Esophagus mucosa (tissue), 1 donor: Measurements from ENCODE around the gene PHTF1. TPM values are rescaled to one million over a fixed set of nuclear protein-coding genes. Genes with fewer than 3 reads are reported as not detected.

Experiments
- ATAC-seq: fragments of 200-7000 bp; cut with Tn5 transposase; one replicate; pipeline ENCODE4 v1.9.1; 2020
- total RNA-seq: library from RNA; stranded (reverse); gene quantifications from one replicate; pipeline ENCODE4 v1.2.4, GENCODE V29; 2023
- donor health status: DM: yes; HTN: yes; CAD: no.

The PHTF1 gene
- total RNA-seq, 1 donor from 2014 or later: 3.4 TPM

DNA sequence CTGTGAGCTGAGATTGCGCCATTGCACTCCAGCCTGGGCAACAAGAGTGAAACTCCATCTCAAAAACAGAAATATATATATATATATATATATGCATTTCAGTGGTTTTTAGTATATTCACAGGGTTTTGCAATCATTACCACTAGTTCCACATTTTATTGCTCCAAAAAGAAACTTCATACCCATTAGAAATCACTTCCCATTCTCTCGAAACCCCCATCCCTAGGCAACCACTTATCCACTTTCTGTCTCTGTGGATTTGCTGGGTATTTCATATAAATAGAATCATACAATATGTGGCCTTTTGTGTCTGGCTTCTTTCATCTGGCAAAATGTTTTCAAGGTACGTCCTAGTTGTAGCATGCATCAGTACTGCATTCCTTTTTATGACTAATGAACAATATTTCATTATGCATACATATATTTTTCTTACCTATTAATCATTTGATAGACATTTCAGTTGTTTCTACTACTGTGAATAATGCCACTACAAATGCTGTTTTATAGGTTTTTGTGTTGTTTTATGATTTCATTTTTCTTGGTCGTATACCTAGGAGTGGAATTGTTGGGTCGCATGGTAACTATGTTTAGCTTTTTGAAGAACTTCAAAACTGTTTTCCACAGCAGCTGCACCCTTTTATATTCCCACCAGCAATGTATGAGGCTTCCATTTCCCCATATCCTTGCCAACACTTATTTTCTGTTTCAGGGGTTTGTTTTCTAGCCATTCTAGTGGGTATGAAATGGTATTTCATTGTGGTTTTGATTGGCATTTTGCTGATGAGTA is 95.9 kb downstream of the PHTF1 start:
- ATAC-seq: peak; percentile 26

DNA sequence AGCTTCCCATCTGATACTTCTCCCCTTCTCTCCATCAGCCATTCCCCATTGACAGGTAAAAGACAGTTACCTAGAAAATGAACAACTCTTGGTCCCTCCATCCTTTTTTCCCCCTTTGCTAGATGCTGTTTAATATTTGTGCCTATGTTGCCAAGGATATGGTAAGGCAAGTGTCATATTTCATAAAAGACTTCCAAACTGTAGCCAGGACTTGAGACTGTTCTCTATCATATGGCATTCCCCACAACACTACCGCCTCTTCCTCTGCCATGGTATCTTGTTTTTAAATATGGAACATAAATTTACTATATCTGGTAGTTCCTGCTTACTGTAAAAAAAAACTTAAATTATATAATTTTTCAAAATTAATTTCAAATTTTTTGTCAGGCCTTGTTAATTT is 97.2 kb downstream of the PHTF1 start:
- no peak for ATAC-seq

DNA sequence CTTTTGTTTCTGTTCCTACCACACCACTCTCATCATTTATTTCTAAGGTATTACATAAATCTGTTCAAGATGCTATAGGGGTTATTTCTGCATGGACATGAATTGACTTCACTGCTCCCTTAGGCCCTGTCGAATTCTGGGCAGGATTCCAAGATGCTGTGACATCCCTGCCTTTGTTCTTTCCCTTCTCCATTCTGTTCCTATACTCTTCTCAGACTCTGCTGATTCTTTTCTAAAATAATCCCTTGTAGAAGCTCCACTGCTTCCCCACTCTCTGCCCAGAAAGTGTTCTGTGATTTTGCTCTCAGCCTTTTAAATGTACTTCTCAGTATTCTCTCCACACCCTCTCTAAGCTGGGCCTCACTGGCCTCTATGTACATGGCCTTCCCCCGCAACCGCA is 99.2 kb downstream of the PHTF1 start:
- no peak for ATAC-seq

DNA sequence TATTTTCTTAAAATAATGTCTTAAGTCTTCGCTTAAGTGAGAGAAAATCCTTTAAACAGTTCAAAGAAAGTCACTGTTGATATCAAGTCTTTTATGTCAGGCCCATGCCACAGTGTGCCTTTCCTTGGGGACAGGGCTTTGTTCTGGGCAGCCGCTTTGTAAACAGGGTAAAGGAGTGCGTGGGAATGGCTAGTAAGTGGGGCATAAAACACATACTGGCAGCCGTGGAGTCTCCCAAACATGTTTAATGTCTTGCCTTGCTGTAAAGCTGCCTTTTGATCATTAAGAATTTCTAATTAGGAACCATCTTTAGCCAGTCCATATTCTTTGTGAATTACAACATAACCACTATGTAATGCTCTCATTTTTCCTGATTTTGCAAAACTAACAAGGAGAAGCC is 99.7 kb downstream of the PHTF1 start:
- no peak for ATAC-seq

DNA sequence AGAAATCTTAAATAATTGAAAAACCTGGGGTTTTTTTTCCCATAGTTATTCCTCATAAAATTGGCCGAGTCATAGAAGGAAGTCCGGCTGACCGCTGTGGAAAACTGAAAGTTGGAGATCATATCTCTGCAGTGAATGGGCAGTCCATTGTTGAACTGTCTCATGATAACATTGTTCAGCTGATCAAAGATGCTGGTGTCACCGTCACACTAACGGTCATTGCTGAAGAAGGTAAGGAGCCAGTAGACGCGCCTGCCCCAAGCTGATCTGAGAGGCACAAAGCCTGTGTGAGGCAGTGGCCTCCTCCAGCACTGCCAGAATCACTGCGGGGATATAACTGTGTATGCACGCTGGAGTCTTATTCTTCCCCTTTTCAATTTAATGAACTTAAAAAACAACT is 100.3 kb downstream of the PHTF1 start:
- no peak for ATAC-seq

DNA sequence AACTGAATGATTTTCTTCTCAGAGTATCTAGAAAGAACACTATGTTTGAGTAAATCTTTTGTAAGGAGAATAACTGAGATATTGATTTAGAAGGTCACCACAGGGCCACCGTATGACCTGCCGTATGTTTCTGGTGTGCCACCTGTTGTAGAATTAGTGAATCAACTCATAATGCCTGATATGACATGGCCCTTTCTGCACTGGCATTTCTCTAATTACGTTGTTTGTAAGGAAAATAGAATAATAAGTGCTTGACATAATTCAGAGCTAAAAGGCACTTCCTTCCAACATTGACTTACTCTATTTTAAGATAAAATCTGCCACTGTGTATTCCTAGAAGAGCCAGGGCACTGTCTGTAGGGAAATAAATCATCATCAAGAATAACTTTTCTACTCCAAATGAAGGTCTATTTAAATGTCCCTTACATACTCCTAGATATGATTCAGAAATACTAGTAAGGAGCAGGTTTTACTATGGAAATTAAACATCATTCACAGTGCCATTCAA is 101.7 kb downstream of the PHTF1 start:
- ATAC-seq: no peak

DNA sequence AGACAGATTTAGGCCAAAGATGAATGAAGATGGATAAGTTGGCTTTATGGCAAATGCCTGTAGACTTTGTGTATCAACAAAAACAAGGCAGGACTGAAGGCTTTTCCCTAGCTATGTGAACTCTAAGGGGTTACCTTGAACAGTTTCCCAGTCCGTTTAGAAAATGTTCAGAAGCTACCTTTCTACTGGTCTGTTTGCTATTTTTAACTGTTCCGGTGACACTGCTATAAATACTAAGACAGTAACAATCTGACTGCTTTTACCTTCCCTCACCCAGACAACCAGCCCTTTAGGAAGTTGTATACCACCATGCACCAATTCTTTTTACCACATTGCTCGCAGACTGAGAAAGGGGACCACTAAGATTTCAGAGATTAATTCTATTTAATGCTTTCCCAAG is 102.2 kb downstream of the PHTF1 start:
- ATAC-seq: no peak

DNA sequence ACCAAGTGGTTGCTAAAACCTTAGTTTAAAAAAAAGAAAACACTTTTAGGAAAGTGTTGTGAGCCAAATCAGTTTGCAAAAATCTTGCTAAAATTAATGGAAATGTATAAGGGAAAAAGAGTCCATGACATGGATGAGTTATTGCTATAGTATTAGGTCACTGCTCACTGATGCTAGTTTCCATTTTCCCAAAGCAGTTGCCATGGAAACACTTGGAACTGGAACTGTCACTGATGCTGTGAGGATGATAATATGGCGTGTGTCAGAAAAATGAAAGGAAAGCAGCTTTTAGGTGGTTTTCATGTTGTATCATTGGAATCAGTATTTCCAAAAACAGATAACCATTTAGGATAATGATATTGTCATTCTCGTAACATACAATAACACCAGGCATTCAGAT is 104.4 kb downstream of the PHTF1 start:
- ATAC-seq: no peak

DNA sequence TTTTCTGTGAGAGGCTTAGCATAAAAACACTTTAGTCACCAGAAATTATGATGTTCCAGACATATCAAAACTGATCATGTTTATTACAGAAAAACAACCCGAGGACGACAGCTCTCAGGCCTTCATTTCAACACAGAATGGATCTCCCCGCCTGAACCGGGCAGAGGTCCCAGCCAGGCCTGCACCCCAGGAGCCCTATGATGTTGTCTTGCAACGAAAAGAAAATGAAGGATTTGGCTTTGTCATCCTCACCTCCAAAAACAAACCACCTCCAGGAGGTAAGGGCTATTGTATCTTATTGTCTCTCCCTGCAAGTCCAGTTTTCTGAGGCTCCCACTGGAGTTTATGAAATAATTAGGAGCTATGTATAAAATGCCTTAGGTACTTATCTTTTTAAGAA is 105.5 kb downstream of the PHTF1 start:
- no peak for ATAC-seq

DNA sequence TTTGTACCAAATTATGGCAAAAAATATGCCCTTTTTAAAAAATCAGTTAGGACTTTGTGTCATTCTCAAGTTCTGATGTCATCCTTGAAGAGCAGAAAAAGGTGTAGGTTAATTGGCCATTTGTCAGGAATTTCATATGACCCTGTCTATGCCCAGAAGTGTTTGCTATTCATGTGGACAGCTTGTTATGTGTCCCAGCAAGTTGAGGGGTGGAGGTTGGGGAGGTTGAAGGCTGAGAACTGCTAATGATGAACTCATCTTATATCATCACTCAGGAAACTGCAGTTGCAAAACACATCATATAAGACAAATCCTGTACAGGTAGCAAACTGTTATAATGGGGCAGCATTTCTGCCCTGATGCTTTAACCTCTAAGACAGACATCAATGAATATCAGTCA is 106.5 kb downstream of the PHTF1 start:
- ATAC-seq: peak; percentile 31

DNA sequence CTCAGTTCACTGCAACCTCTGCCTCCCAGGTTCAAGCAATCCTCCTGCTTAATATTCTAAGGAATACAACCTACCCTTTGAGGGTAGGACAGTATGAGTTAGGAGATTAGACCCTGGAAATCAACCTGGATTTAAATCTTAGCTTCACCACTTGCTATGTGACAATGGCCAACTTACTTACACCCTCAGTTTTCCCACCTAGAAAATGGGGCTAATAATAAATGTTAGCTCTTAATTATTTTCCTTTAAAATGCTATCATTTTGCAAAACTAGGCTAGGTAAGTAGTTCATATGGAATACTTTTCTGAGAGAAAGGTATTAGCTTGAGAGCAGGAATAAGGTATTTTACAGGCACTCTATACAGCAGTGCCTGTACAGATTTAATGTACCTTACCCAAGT is 110.8 kb downstream of the PHTF1 start:
- no peak for ATAC-seq

DNA sequence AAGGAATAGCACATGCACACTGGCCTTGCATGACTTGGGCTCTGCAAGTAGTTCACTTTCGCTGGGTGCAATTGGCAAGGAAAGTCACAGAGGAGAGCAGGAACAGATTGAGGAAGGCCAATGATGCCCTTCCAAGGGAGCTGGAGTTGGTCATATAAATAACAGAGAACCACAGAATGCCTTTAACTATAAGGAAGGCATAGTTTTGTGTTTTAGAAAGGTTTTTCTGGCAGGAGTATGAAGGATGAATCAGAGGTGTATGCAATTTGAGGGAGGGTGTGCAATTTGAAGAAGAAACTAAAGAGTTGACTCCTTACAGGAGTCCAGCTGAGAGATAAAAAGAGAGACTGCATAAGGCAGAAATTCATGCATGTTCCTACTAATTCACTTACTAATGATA is 112.1 kb downstream of the PHTF1 start:
- ATAC-seq: no peak

Other genes starting within 250 kb of the PHTF1 start
- 9.6 TPM for gene RSBN1, start 53.0 kb upstream of the PHTF1 start, total RNA-seq
- gene PTPN22, start 112.2 kb upstream of the PHTF1 start, total RNA-seq: 1.9 TPM
- gene BCL2L15, start 128.1 kb upstream of the PHTF1 start, total RNA-seq: 8.4 TPM
- gene AP4B1, start 145.3 kb upstream of the PHTF1 start, total RNA-seq: 17.0 TPM
- gene DCLRE1B, start 145.8 kb upstream of the PHTF1 start, total RNA-seq: 4.7 TPM
- 41.6 TPM for gene HIPK1, start 169.8 kb upstream of the PHTF1 start, total RNA-seq
- gene OLFML3, start 220.0 kb upstream of the PHTF1 start, total RNA-seq: 1.6 TPM